Type B pancreatic cell (in vitro differentiated cells): ENCODE results near the gene C15orf40. TPM values are rescaled to one million over a fixed set of nuclear protein-coding genes. Genes with fewer than 3 reads are reported as not detected.
A peak's percentile ranks its signal among the peaks of the same experiment; 100 is the strongest.

Source experiments
- DNase-seq: peaks from one replicate; pipeline ENCODE4 v3.0.0; 2021; ENCODE audit warnings: mixed read lengths; ENCODE audit not compliant: unreplicated experiment; ENCODE audit errors: extremely low spot score
- H3K27ac Mint-ChIP-seq: 2 replicates; pipeline ENCODE4 v1.8.0; 2021; ENCODE audit warnings: mild to moderate bottlenecking, mixed read lengths
- H3K27me3 Mint-ChIP-seq: 2 replicates; pipeline ENCODE4 v1.8.0; 2021; ENCODE audit warnings: mixed read lengths
- H3K36me3 Mint-ChIP-seq: 2 replicates; pipeline ENCODE4 v1.8.0; 2021; ENCODE audit warnings: mixed read lengths
- H3K4me1 Mint-ChIP-seq: one replicate; pipeline ENCODE4 v1.8.0; 2021; ENCODE audit warnings: mixed read lengths; ENCODE audit not compliant: unreplicated experiment
- H3K4me3 Mint-ChIP-seq: 2 replicates; pipeline ENCODE4 v1.8.0; 2021; ENCODE audit warnings: mild to moderate bottlenecking, mixed read lengths
- H3K9me3 Mint-ChIP-seq: 2 replicates; pipeline ENCODE4 v1.8.0; 2021; ENCODE audit warnings: mixed read lengths
- CTCF ChIP-seq: fragments of 200-600 bp; sonication (generic); conservative IDR thresholded peaks from 2 replicates; pipeline ENCODE4 v1.5.0; 2021; ENCODE audit warnings: antibody characterized with exemption, mild to moderate bottlenecking
- total RNA-seq: library from RNA; stranded (reverse); gene quantifications from 2 replicates; pipeline ENCODE4 v1.2.1, GENCODE V29; 2021; ENCODE audit warnings: low replicate concordance

C15orf40 gene
- total RNA-seq, 1 donor from 2014 or later, result 26.8 TPM

- Mint-ChIP-seq H3K27me3 (no peaks in the 10 kb centered on the region), H3K27ac (peak overlapping the region; percentile 80), H3K9me3 (no peaks in the 10 kb centered on the region), H3K4me1 (no peaks in the 10 kb centered on the region), H3K4me3 (no peak overlapping the region), H3K36me3 (no peaks in the 10 kb centered on the region)
- no peak for TF ChIP-seq CTCF
- DNase-seq, result no peak
Measured at GRCh38 chr15:82951472-82952157, 59.8 kb downstream of the C15orf40 start.

- H3K27me3 Mint-ChIP-seq, result no peaks in the 10 kb centered on the region
- H3K36me3 Mint-ChIP-seq, result no peaks in the 10 kb centered on the region
- H3K27ac Mint-ChIP-seq, result no peak overlapping the region
- H3K4me3 Mint-ChIP-seq, result no peak overlapping the region
- no peak for TF ChIP-seq CTCF
- H3K4me1 Mint-ChIP-seq, result no peaks in the 10 kb centered on the region
- no peak for DNase-seq
- no peaks in the 10 kb centered on the region for H3K9me3 Mint-ChIP-seq
Measured at GRCh38 chr15:82950746-82951370, 60.6 kb downstream of the C15orf40 start.

DNA sequence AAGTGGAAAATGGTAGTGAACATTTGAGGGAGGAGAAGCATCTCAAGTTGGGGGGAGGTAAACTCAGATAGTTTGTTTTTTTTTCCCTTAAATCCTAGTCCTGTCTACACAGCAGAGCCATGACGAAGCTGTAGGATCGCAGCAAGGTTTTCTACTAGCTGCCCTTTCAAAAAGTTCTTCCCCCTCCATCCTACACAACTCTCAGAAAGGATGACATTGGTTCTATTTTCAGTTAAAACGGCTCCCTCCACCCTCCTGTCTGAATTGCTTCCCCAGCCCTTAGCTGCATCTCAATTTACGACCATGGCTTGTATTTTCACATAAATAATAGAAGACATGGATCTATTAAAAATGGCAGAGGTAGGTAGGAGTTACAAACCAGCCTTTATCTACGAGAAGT is 61.1 kb downstream of the C15orf40 start:
- Mint-ChIP-seq H3K36me3 (no peaks in the 10 kb centered on the region), H3K27me3 (no peaks in the 10 kb centered on the region), H3K27ac (no peak overlapping the region), H3K9me3 (no peaks in the 10 kb centered on the region), H3K4me1 (no peaks in the 10 kb centered on the region), H3K4me3 (no peak overlapping the region)
- TF ChIP-seq CTCF, result no peak
- DNase-seq, result no peak

GRCh38 chr15:82946155-82946701 is 65.2 kb downstream of the C15orf40 start:
- no peak for TF ChIP-seq CTCF
- Mint-ChIP-seq H3K36me3 (no peaks in the 10 kb centered on the region), H3K4me3 (no peak overlapping the region), H3K27me3 (no peaks in the 10 kb centered on the region), H3K9me3 (no peaks in the 10 kb centered on the region), H3K4me1 (no peaks in the 10 kb centered on the region), H3K27ac (no peak overlapping the region)
- no peak for DNase-seq

DNA sequence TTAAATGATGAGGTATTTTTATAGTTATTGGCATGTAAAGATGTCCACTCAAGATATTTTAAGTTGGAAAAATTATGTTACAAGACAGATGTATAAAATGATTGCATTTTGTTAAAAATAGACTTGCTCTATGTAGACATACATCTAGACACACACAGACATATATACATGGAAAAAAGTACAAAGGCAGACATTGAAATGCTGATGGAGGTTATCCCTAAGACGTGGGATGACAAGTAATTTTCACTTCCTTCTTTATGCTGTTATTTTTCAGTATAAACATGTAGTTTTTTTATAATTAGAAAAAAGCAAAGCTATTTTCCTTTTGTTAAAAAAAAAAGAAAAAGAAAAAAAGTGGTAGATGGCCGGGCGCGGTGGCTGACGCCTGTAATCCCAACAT is 66.1 kb downstream of the C15orf40 start:
- Mint-ChIP-seq H3K9me3 (no peaks in the 10 kb centered on the region), H3K4me3 (no peak overlapping the region), H3K27me3 (no peaks in the 10 kb centered on the region), H3K36me3 (no peaks in the 10 kb centered on the region), H3K4me1 (no peaks in the 10 kb centered on the region), H3K27ac (no peak overlapping the region)
- TF ChIP-seq CTCF, result no peak
- no peak for DNase-seq
